Esophagus squamous epithelium (tissue), 5 donors: ENCODE measurements around the gene SLC4A4. TPM values are rescaled to one million over a fixed set of nuclear protein-coding genes. Genes with fewer than 3 reads are reported as not detected.

ENCODE experiments used
- DNase-seq: peaks from one replicate; lab custom pipeline; 2025; lab: John Stamatoyannopoulos, UW
- H3K27ac ChIP-seq, 4 donors: fragments of 200-600 bp; sonication (generic); one replicate each; pipeline ENCODE4 v1.5.1; 2016 to 2019; ENCODE audit warnings: mild to moderate bottlenecking in 1 of 4
- H3K27me3 ChIP-seq, 4 donors: fragments of 200-600 bp; sonication (generic); 1 replicate in 3 of 4; 2 replicates in 1 of 4; pipeline versions ENCODE4 v1.5.1 to v1.6.0; 2017 to 2021; ENCODE audit warnings: antibody characterized with exemption in 1 of 4
- H3K36me3 ChIP-seq, 3 donors: fragments of 200-600 bp; sonication (generic); one replicate each; pipeline ENCODE4 v1.5.1; 2016 to 2019
- H3K4me1 ChIP-seq, 3 donors: fragments of 200-600 bp; sonication (generic); one replicate each; pipeline ENCODE4 v1.5.1; 2017 to 2019
- H3K4me3 ChIP-seq, 4 donors: fragments of 200-600 bp; sonication (generic); 1 replicate in 3 of 4; 2 replicates in 1 of 4; pipeline ENCODE4 v1.5.1; 2016 to 2019; ENCODE audit warnings: mild to moderate bottlenecking in 2 of 4, moderate library complexity in 1 of 4
- H3K9me3 ChIP-seq, 3 donors: fragments of 200-600 bp; sonication (generic); one replicate each; pipeline ENCODE4 v1.5.1; 2016 to 2019
- POLR2A ChIP-seq, 4 donors: fragments of 450-650 bp; IDR thresholded peaks; one replicate each; pipeline ENCODE4 v1.6.1; 2017; ENCODE audit warnings: antibody characterized with exemption in 4 of 4, mild to moderate bottlenecking in 4 of 4, moderate library complexity in 3 of 4
- WGBS, 2 donors: methylation state at CpG; one replicate each; pipeline ENCODE4 v1.1.5; 2018; 5-methylcytosine and 5-hydroxymethylcytosine counted together
- intact Hi-C: fragments of 100-400 bp; cut with DNase I; formaldehyde crosslinking; loops from one replicate; pipeline ENCODE4 v1.15.0; 2022
- total RNA-seq, 4 donors: library from RNA; depleted of rRNA; stranded (reverse); fragments of >200 nt; gene quantifications; one replicate each; pipeline ENCODE4 v1.1.0, GENCODE V29; 2016
- TF ChIP-seq, protein P1 (sequence below), 6 experiments: fragments of 450-650 bp in 4 of 6; fragments of 200-600 bp in 2 of 6; sonication (generic) in 2 of 6; IDR thresholded peaks; one replicate each; pipeline ENCODE4 v1.5.1; 2016 to 2019; ENCODE audit warnings: antibody characterized with exemption in 6 of 6, mild to moderate bottlenecking in 4 of 6, moderate library complexity in 4 of 6
- donor health status: DM: yes; HTN: yes; CAD: no.

The SLC4A4 gene
- total RNA-seq, 4 donors from 2014 or later = 0.48 to 2.1 (median 1.1) TPM

DNA sequence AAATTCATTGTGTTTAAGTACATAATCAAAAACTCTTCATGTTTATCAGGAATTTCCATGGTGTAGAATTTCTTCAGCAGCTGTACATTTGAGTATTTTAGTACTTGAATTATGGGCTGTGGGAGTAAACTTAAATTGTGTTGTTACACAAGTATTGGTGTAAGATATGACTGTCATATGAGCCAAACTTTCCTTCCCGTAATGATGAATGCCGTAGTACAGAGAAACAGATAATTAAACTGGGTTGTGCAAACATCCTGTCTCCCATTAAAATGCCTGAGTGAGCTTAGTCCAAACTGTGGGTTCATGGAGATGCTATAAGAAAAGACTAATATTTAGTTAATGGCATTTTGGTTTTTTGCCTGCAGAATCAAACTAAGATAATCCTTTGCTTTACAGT lies 159.2 kb downstream of the SLC4A4 start:
- no peak overlapping the region for H3K4me3 ChIP-seq
- WGBS, 2 donors = 51 to 55% methylated on average over 2 of the region's 2 CpGs
- H3K36me3 ChIP-seq = no peaks in the 10 kb centered on the region
- TF ChIP-seq, protein P1, sequence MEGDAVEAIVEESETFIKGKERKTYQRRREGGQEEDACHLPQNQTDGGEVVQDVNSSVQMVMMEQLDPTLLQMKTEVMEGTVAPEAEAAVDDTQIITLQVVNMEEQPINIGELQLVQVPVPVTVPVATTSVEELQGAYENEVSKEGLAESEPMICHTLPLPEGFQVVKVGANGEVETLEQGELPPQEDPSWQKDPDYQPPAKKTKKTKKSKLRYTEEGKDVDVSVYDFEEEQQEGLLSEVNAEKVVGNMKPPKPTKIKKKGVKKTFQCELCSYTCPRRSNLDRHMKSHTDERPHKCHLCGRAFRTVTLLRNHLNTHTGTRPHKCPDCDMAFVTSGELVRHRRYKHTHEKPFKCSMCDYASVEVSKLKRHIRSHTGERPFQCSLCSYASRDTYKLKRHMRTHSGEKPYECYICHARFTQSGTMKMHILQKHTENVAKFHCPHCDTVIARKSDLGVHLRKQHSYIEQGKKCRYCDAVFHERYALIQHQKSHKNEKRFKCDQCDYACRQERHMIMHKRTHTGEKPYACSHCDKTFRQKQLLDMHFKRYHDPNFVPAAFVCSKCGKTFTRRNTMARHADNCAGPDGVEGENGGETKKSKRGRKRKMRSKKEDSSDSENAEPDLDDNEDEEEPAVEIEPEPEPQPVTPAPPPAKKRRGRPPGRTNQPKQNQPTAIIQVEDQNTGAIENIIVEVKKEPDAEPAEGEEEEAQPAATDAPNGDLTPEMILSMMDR (IDR thresholded peaks at IDR 0.05) = no peak
- no peak for TF ChIP-seq POLR2A (IDR thresholded peaks at IDR 0.05)
- intact Hi-C loops = no loop called here
- no peak for DNase-seq
- no peaks in the 10 kb centered on the region for H3K9me3 ChIP-seq
- no peak overlapping the region for H3K27ac ChIP-seq
- H3K27me3 ChIP-seq = no peaks in the 10 kb centered on the region
- H3K4me1 ChIP-seq = no peaks in the 10 kb centered on the region

GRCh38 chr4:71498625-71499024 lies 159.8 kb downstream of the SLC4A4 start:
- no peak for DNase-seq
- no peak overlapping the region for H3K27ac ChIP-seq
- H3K4me1 ChIP-seq = no peaks in the 10 kb centered on the region
- H3K4me3 ChIP-seq = no peak overlapping the region
- H3K36me3 ChIP-seq = no peaks in the 10 kb centered on the region
- TF ChIP-seq POLR2A (IDR thresholded peaks at IDR 0.05) = no peak
- TF ChIP-seq, protein P1 (IDR thresholded peaks at IDR 0.05) = no peak
- no peaks in the 10 kb centered on the region for H3K27me3 ChIP-seq
- no peaks in the 10 kb centered on the region for H3K9me3 ChIP-seq
- intact Hi-C loops = no loop called here

- Histone ChIP-seq H3K4me1 (no peaks in the 10 kb centered on the region), H3K9me3 (no peaks in the 10 kb centered on the region), H3K36me3 (no peaks in the 10 kb centered on the region), H3K27me3 (no peaks in the 10 kb centered on the region), H3K4me3 (no peak overlapping the region), H3K27ac (no peak overlapping the region)
- 89 to 90% methylated on average over 7 of the region's 7 CpGs for WGBS, 2 donors
- no peak for DNase-seq
- intact Hi-C loops = no loop called here
- TF ChIP-seq, protein P1 (IDR thresholded peaks at IDR 0.05) = no peak
- TF ChIP-seq POLR2A (IDR thresholded peaks at IDR 0.05) = no peak
These were observed 163.2 kb downstream of the SLC4A4 start for GRCh38 chr4:71501992-71502391.

DNA sequence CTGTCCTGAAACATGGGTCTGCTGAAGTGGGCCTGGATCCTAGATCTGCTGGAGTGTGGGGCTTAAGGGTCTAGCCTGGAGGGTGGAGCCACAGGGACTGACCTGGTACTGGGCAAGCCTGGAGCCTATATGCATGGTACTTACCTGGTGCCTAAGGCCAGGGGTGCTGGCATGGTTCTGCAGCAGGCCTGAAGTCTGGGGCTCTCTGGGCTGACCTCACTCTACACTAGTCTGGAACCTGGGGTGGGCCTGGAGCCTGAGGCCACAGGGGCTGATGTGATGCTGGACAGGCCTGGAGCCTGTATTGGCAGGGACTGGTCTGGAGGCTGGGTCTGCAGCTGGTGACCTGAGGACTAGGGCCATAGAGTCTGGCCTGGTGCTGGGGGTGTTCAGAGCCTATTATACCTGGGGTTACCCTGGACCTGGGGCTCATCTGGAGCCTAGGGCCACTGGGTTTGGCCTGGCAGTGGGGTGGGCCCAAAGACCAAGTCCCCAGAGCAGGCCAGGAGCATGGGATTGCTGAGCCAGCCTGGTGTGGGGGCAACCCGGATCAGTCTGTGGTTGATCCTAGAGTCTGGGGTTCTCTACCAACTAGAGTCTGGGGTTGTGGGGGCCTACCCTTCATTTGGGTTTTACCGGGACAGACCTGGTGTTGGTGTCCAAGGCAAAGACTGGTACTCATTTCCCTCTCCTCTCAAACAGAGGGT lies 179.6 kb downstream of the SLC4A4 start:
- Histone ChIP-seq H3K36me3 (no peaks in the 10 kb centered on the region), H3K27me3 (no peaks in the 10 kb centered on the region), H3K4me3 (no peak overlapping the region), H3K27ac (no peak overlapping the region), H3K4me1 (no peaks in the 10 kb centered on the region), H3K9me3 (peaks cover 0 to 8% (median 0%) of the 10 kb centered on the region in 3 donors)
- no peak for DNase-seq
- 86 to 100% methylated on average over 1 to 2 of the region's 2 CpGs for WGBS, 2 donors
- intact Hi-C loops = no loop called here
- TF ChIP-seq, protein P1 (IDR thresholded peaks at IDR 0.05) = no peak
- no peak for TF ChIP-seq POLR2A (IDR thresholded peaks at IDR 0.05)

GRCh38 chr4:71520308-71520707 lies 181.5 kb downstream of the SLC4A4 start:
- 53 to 63% methylated on average over 1 of the region's 1 CpG for WGBS, 2 donors
- H3K4me1 ChIP-seq = no peaks in the 10 kb centered on the region
- TF ChIP-seq POLR2A (IDR thresholded peaks at IDR 0.05) = no peak
- TF ChIP-seq, protein P1 (IDR thresholded peaks at IDR 0.05) = no peak
- H3K9me3 ChIP-seq = peaks cover 0 to 8% (median 0%) of the 10 kb centered on the region in 3 donors
- no peak for DNase-seq
- H3K4me3 ChIP-seq = no peak overlapping the region
- H3K27ac ChIP-seq = no peak overlapping the region
- intact Hi-C loops = no loop called here
- H3K27me3 ChIP-seq = no peaks in the 10 kb centered on the region
- no peaks in the 10 kb centered on the region for H3K36me3 ChIP-seq
